SH-SY5Y (cell line): ENCODE results near the gene PIGW.

Experiments used
- GATA2 ChIP-seq: IDR thresholded peaks from 2 replicates; pipeline ENCODE4 v1.6.1; 2011; ENCODE audit warnings: mild to moderate bottlenecking, low read depth, low read length
- GATA3 ChIP-seq: IDR thresholded peaks from 2 replicates; pipeline ENCODE4 v1.6.1; 2011; ENCODE audit warnings: low read depth, mild to moderate bottlenecking, low read length, moderate library complexity

DNA sequence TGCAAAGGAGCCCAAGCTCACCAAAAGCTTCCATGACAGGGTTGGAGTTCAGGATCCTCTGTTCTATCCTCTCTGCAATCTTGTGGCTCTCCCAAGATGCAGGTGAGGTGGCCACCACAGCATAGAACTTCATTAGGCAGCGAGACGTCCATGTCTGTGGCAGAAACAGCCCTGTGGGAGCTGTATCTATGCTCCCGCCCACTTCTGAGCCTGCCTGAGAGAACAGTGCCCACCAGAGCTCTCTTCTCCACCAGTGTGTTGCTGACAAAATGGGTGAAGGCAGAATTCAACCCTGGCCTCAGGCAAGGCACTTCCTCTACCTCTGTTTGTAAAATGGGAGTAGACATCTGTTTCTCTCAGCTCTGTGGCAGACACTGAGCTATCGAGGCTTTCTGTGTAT is 18.9 kb upstream of the PIGW start:
- TF ChIP-seq GATA2 (no peak), GATA3 (no peak)
